A172 (cell line): ENCODE measurements around the gene BCL2L1. TPM values are rescaled to one million over a fixed set of nuclear protein-coding genes. Genes with fewer than 3 reads are reported as not detected.

Experiments used
- total RNA-seq: library from RNA; depleted of rRNA; stranded (reverse); fragments of >200 nt; shearing (Covaris generic); gene quantifications from 2 replicates; pipeline ENCODE4 v1.2.3, GENCODE V29; 2014; rRNA removed

Gene BCL2L1
- total RNA-seq, 1 experiment from 2014 or later, result 202 TPM

Other genes starting within 250 kb of the BCL2L1 start
- not detected in 2 replicates for gene DEFB124, start 247.7 kb downstream of the BCL2L1 start, total RNA-seq
- not detected in 2 replicates for gene REM1, start 247.6 kb downstream of the BCL2L1 start, total RNA-seq
- gene HM13, start 208.4 kb downstream of the BCL2L1 start, total RNA-seq, result 58.2 and 67.9 TPM in 2 replicates
- gene ID1, start 117.6 kb downstream of the BCL2L1 start, total RNA-seq, result 395 and 602 TPM in 2 replicates
- not detected in 2 replicates for gene COX4I2, start 85.0 kb downstream of the BCL2L1 start, total RNA-seq
- 224 and 245 TPM in 2 replicates for gene TPX2, start 16.4 kb upstream of the BCL2L1 start, total RNA-seq
- 0.55 and 0.91 TPM in 2 replicates for gene MYLK2, start 96.5 kb upstream of the BCL2L1 start, total RNA-seq
- gene FOXS1, start 122.7 kb upstream of the BCL2L1 start, total RNA-seq, result 2.4 TPM in 1 of 2 replicates, not detected in the other
- 2.4 and 2.5 TPM in 2 replicates for gene DUSP15, start 147.7 kb upstream of the BCL2L1 start, total RNA-seq
- 0.12 and 0.24 TPM in 2 replicates for gene TTLL9, start 147.8 kb upstream of the BCL2L1 start, total RNA-seq
- 7.9 and 11.5 TPM in 2 replicates for gene PDRG1, start 229.2 kb upstream of the BCL2L1 start, total RNA-seq
- gene XKR7, start 245.3 kb upstream of the BCL2L1 start, total RNA-seq, result not detected in 2 replicates